Esophagus muscularis mucosa (tissue), 4 donors: ENCODE results near the gene WDR48. TPM values are rescaled to one million over a fixed set of nuclear protein-coding genes. Genes with fewer than 3 reads are reported as not detected.

Source experiments
- DNase-seq: peaks from one replicate; pipeline ENCODE4 v3.0.0-alpha.2; 2017; ENCODE audit errors: extremely low spot score
- H3K27ac ChIP-seq, 4 donors: fragments of 200-600 bp; sonication (generic); replicated peaks in 1 of 4; 1 replicate in 3 of 4; 2 replicates in 1 of 4; pipeline ENCODE4 v1.5.1; 2016 to 2019; ENCODE audit warnings: mild to moderate bottlenecking in 1 of 4
- H3K27me3 ChIP-seq, 4 donors: fragments of 200-600 bp; sonication (generic); one replicate each; pipeline versions ENCODE4 v1.5.1 to v1.6.0; 2016 to 2019
- H3K36me3 ChIP-seq, 4 donors: fragments of 200-600 bp; sonication (generic); one replicate each; pipeline ENCODE4 v1.5.1; 2016 to 2019
- H3K4me1 ChIP-seq, 4 donors: fragments of 200-600 bp; sonication (generic); one replicate each; pipeline ENCODE4 v1.5.1; 2016 to 2019
- H3K4me3 ChIP-seq, 4 donors: fragments of 200-600 bp; sonication (generic); 1 replicate in 2 of 4; 2 replicates in 2 of 4; pipeline ENCODE4 v1.5.1; 2016 to 2019; ENCODE audit warnings: mild to moderate bottlenecking in 4 of 4, moderate library complexity in 1 of 4
- H3K9me3 ChIP-seq, 4 donors: fragments of 200-600 bp; sonication (generic); 1 replicate in 3 of 4; 2 replicates in 1 of 4; pipeline ENCODE4 v1.5.1; 2016 to 2019
- EP300 ChIP-seq: sonication (generic); formaldehyde crosslinking; IDR thresholded peaks from one replicate; pipeline ENCODE4 v1.6.1; 2017; ENCODE audit warnings: antibody characterized with exemption
- POLR2A ChIP-seq: fragments of 450-650 bp; IDR thresholded peaks from one replicate; pipeline ENCODE4 v1.6.1; 2017; ENCODE audit warnings: antibody characterized with exemption, moderate library complexity, mild to moderate bottlenecking, low read depth
- POLR2AphosphoS5 ChIP-seq, 2 donors: sonication (generic); formaldehyde crosslinking; IDR thresholded peaks; one replicate each; pipeline ENCODE4 v1.6.1; 2017; ENCODE audit warnings: antibody characterized with exemption in 2 of 2
- WGBS: methylation state at CpG from one replicate; pipeline ENCODE4 v1.1.5; 2018; 5-methylcytosine and 5-hydroxymethylcytosine counted together
- intact Hi-C: fragments of 100-400 bp; cut with DNase I; formaldehyde crosslinking; loops from one replicate; pipeline ENCODE4 v1.15.1; 2023
- total RNA-seq, 4 donors: library from RNA; depleted of rRNA; stranded (reverse); fragments of >200 nt; gene quantifications; one replicate each; pipeline versions ENCODE4 v1.1.0 to v1.2.1, GENCODE V29; 2016
- TF ChIP-seq, protein P1 (sequence below), 3 experiments: fragments of 200-600 bp in 2 of 3; fragments of 450-650 bp in 1 of 3; sonication (generic) in 2 of 3; IDR thresholded peaks; one replicate each; pipeline ENCODE4 v1.5.1; 2017 to 2019; ENCODE audit warnings: antibody characterized with exemption in 3 of 3, mild to moderate bottlenecking in 2 of 3, moderate library complexity in 1 of 3

The WDR48 gene
- total RNA-seq: 10 to 100 TPM; 25.9 to 40.0 (median 29.8) TPM

DNA sequence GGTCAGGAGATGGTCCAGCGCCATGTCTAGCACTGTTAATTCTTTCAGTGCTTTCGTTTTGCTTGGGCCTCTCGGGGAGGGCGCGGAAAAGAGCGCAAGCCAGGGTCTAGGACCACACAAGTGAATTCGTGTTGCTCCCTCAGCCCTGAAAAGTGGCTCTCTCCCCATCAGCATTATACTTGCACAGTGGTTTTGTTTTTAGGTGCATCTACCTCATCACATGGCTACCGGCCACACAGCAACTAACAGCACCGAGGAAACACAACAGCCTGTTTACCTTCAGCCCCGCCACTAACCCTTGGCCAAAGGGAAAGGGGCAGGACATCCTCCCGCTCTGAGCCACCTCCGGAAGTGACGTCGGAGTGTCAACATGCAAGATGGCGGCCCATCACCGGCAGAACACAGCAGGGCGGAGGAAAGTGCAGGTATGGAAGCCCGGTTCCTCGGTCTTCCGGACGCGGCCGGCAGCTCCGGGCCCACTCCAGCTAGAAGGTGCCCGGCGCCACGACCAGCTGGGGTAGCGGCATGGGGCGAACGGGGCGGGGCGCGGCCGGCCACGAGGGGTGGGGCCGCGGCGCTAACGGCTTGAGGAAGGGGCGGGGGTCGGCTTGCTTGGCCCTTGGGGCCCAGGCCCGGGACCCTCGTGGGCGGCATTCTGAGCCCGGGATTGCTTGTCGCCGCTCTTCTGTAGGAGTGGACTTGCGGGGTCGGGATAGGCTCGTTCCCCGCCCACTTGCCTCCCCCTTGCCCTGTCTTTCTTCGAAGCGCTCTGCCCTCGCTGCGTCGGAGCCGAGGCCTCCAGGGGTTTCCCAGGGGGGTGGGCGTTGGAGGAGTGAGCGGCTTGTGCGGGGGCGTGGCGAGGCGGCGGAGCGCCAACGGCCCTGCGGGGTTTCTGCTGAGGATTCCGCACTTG is at the start of gene WDR48, which contains the start of gene SCN11A:
WDR48 (plus strand) TSS at position 368 of the 913 bp plus-strand sequence; CDS start at position 378, 10 bp downstream.
SCN11A (minus strand) TSS at position 296 of the 913 bp plus-strand sequence. CDS start 101,582 bp downstream, outside the sequence.
- no peaks in the 10 kb centered on the region for H3K36me3 ChIP-seq
- DNase-seq: peak; percentile 99
- TF ChIP-seq POLR2AphosphoS5 (IDR thresholded peaks at IDR 0.05): peak; percentile 96 to 98
- TF ChIP-seq EP300: no peak
- TF ChIP-seq, protein P1, sequence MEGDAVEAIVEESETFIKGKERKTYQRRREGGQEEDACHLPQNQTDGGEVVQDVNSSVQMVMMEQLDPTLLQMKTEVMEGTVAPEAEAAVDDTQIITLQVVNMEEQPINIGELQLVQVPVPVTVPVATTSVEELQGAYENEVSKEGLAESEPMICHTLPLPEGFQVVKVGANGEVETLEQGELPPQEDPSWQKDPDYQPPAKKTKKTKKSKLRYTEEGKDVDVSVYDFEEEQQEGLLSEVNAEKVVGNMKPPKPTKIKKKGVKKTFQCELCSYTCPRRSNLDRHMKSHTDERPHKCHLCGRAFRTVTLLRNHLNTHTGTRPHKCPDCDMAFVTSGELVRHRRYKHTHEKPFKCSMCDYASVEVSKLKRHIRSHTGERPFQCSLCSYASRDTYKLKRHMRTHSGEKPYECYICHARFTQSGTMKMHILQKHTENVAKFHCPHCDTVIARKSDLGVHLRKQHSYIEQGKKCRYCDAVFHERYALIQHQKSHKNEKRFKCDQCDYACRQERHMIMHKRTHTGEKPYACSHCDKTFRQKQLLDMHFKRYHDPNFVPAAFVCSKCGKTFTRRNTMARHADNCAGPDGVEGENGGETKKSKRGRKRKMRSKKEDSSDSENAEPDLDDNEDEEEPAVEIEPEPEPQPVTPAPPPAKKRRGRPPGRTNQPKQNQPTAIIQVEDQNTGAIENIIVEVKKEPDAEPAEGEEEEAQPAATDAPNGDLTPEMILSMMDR (IDR thresholded peaks at IDR 0.05): no peak
- peak; percentile 58 for TF ChIP-seq POLR2A
- H3K9me3 ChIP-seq: no peaks in the 10 kb centered on the region
- intact Hi-C loops: loop anchor here (5.0 kb wide), 1 partner anchor 55 kb away; the partner anchor contains the start of genes GORASP1 and TTC21A
- WGBS: 1% methylated on average over 20 of the region's 68 CpGs
- H3K4me1 ChIP-seq: peaks cover 15 to 41% (median 29%) of the 10 kb centered on the region in 4 donors
- peak within 1 kb of the TSS; percentile 88 to 92 (median 89) for H3K27ac ChIP-seq
- no peaks in the 10 kb centered on the region for H3K27me3 ChIP-seq
- H3K4me3 ChIP-seq: peak within 1 kb of the TSS; percentile 93 to 98 (median 96)

DNA sequence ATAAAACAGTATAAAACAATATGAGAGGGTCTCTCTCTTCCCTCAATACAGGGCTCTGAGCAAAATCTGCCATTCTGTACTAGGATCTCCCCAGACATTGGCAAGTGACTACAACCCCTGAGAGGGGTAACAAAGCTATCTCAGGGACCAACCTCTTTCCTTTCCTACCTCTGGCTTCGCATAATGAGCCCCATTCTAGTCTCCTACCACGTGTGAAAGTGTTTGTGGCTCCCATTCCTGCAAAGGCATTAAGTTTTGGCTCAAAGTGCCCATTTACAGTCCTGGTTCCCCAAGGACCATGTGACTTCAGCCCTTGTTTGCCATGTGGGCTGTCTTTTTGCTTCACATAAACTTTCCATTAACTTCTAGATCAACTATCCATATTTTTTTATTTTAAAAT is 46.5 kb upstream of the WDR48 start:
- H3K27ac ChIP-seq: no peak overlapping the region
- no peak for DNase-seq
- intact Hi-C loops: no loop called here
- H3K4me3 ChIP-seq: no peak overlapping the region
- H3K4me1 ChIP-seq: no peaks in the 10 kb centered on the region
- TF ChIP-seq POLR2A (no peak), EP300 (no peak), POLR2AphosphoS5 (IDR thresholded peaks at IDR 0.05) (no peak)
- TF ChIP-seq, protein P1 (IDR thresholded peaks at IDR 0.05): no peak
- H3K36me3 ChIP-seq: no peaks in the 10 kb centered on the region
- peaks cover 0 to 9% (median 4%) of the 10 kb centered on the region in 4 donors for H3K9me3 ChIP-seq
- 43% methylated on average over 2 of the region's 2 CpGs for WGBS
- H3K27me3 ChIP-seq: no peaks in the 10 kb centered on the region

DNA sequence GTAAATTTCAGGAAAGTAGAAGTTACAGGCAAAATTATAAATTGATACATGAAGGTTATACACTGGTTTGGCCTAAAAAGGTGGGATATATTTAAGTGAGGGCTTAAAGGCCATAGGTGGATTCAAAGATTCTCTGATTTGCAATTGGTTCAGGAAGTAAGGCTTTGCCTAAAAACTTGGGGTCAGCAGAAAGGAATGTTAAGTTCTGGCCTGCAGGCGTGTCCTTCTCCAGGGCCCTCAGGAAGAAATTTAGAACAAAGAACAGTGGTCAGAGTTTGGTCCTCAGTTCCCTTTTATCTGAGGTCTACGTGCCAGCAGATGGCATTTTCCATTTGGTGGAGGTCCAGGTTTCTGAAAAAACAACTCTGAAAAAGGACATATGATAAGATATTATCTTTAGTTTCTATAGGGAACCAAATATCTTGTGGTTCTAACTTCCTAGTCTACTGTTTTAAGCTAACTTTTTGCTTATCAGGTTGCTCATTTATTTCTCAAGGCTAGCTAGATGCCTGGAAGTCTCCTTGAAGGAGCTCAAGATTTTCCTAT is 40.6 kb upstream of the WDR48 start:
- H3K9me3 ChIP-seq: peaks cover 0 to 9% (median 4%) of the 10 kb centered on the region in 4 donors
- H3K4me1 ChIP-seq: no peaks in the 10 kb centered on the region
- DNase-seq: no peak
- TF ChIP-seq EP300 (no peak), POLR2AphosphoS5 (IDR thresholded peaks at IDR 0.05) (no peak), POLR2A (no peak)
- TF ChIP-seq, protein P1 (IDR thresholded peaks at IDR 0.05): no peak
- H3K36me3 ChIP-seq: no peaks in the 10 kb centered on the region
- H3K27me3 ChIP-seq: no peaks in the 10 kb centered on the region
- intact Hi-C loops: no loop called here
- H3K4me3 ChIP-seq: no peak overlapping the region
- no peak overlapping the region for H3K27ac ChIP-seq
- 49% methylated on average over 2 of the region's 2 CpGs for WGBS

DNA sequence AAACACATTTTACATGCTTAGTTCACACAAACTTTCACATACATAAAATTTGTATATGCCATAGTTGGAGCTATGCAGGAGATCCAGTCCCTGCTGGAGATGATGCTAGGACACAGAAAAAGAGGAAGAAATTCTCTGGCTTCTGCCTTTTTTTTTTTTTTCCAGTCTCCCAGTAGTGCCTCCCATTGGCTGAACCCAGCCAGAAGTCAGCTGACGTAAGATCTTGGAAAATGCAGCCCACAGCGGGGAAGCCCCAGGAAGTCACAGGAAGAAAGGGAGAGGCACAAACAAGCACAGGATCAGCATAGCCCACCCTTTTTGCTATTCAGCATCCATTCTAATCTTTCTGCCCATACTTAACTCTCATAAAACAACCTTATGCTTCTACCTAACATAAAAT is 38.5 kb upstream of the WDR48 start:
- Histone ChIP-seq H3K4me1 (no peaks in the 10 kb centered on the region), H3K36me3 (no peaks in the 10 kb centered on the region), H3K27ac (no peak overlapping the region), H3K9me3 (peaks cover 0 to 9% (median 4%) of the 10 kb centered on the region in 4 donors), H3K4me3 (no peak overlapping the region), H3K27me3 (no peaks in the 10 kb centered on the region)
- 46% methylated on average over 2 of the region's 2 CpGs for WGBS
- intact Hi-C loops: no loop called here
- no peak for DNase-seq
- TF ChIP-seq POLR2AphosphoS5 (IDR thresholded peaks at IDR 0.05) (no peak), POLR2A (no peak), EP300 (no peak)
- TF ChIP-seq, protein P1 (IDR thresholded peaks at IDR 0.05): no peak
